HFFc6 (cell line): Measurements from ENCODE around the gene TMEM237. TPM values are rescaled to one million over a fixed set of nuclear protein-coding genes. Genes with fewer than 3 reads are reported as not detected.

Experiments used
- DNase-seq: peaks from one replicate; pipeline ENCODE4 v3.0.0-alpha.2; 2018
- H3K27ac Mint-ChIP-seq: 2 replicates; pipeline ENCODE4 v1.8.0; 2020; ENCODE audit warnings: mild to moderate bottlenecking, mixed read lengths
- H3K27me3 Mint-ChIP-seq: 2 replicates; pipeline ENCODE4 v1.8.0; 2021; ENCODE audit warnings: mild to moderate bottlenecking, moderate library complexity, mixed read lengths; ENCODE audit not compliant: insufficient read depth
- H3K36me3 Mint-ChIP-seq: 2 replicates; pipeline ENCODE4 v1.8.0; 2021; ENCODE audit warnings: low read depth, mixed read lengths
- H3K4me1 Mint-ChIP-seq: 2 replicates; pipeline ENCODE4 v1.8.0; 2020; ENCODE audit warnings: low read depth, mixed read lengths
- H3K4me3 Mint-ChIP-seq: 2 replicates; pipeline ENCODE4 v1.8.0; 2020; ENCODE audit warnings: mild to moderate bottlenecking, moderate library complexity, mixed read lengths
- H3K9me3 Mint-ChIP-seq: 2 replicates; pipeline ENCODE4 v1.8.0; 2020; ENCODE audit warnings: mild to moderate bottlenecking, mixed read lengths
- total RNA-seq, 6 experiments: library from RNA; stranded (reverse); fragmentation: NEBNext Ultra II Directional; extraction: Animal tissue kit (Norgen Biotek cat#: 25700); gene quantifications; 2 replicates in 1 of 6; 3 replicates in 5 of 6; pipeline ENCODE4 v1.2.3, GENCODE V29; 2021
- TF ChIP-seq, protein P1 (sequence below): fragments of 200-600 bp; sonication (generic); IDR thresholded peaks from 2 replicates; pipeline ENCODE4 v1.5.0; 2021; ENCODE audit warnings: antibody characterized with exemption, mild to moderate bottlenecking

Gene TMEM237
- total RNA-seq, 6 experiments from 2014 or later: 76.2 to 96.5 (median 83.3) TPM

DNA sequence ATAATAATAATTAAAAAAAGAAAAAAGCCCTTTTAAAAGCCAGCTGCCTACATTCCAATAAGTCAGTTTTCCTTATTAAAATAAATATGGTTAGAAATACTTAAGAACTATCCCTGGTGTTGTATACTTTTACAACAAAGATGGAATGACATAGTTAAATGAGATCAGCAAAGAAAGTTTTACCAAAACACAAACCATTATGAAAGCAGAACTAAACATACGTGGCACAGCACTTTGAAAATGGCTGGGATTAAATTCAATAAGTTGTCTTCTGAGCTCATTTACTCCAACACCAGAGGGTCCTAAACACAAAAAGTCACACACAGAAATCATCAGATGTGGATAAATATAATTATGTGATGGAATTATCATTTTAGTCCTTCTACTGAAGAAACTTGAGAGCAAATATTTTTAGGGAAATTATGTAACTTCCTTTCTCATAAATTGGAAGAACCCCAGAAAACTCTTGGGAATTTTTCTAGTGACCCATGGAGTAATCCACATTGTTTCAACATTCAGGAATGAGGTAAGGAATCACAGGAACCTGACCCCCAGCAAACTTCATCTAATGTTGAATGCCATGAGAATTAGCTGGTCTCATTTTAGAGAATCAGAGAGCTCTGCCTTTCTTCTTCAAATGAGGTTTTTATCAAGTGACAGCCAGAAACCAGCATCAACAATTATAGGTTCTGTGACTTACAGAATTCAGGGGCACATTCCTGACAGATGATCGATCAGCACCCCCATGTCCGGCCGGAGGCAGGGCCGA, 11.5 kb upstream of the TMEM237 start:
- Mint-ChIP-seq H3K27ac (peak overlapping the region; percentile 94), H3K4me1 (peaks cover 62% of the 10 kb centered on the region), H3K27me3 (peaks cover 3% of the 10 kb centered on the region; the same call in 1 of the 2 replicates), H3K4me3 (peak overlapping the region; percentile 59), H3K36me3 (peaks cover 17% of the 10 kb centered on the region; the same call in 1 of the 2 replicates), H3K9me3 (no peaks in the 10 kb centered on the region)
- DNase-seq: peak; percentile 82
- TF ChIP-seq, protein P1, sequence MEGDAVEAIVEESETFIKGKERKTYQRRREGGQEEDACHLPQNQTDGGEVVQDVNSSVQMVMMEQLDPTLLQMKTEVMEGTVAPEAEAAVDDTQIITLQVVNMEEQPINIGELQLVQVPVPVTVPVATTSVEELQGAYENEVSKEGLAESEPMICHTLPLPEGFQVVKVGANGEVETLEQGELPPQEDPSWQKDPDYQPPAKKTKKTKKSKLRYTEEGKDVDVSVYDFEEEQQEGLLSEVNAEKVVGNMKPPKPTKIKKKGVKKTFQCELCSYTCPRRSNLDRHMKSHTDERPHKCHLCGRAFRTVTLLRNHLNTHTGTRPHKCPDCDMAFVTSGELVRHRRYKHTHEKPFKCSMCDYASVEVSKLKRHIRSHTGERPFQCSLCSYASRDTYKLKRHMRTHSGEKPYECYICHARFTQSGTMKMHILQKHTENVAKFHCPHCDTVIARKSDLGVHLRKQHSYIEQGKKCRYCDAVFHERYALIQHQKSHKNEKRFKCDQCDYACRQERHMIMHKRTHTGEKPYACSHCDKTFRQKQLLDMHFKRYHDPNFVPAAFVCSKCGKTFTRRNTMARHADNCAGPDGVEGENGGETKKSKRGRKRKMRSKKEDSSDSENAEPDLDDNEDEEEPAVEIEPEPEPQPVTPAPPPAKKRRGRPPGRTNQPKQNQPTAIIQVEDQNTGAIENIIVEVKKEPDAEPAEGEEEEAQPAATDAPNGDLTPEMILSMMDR: no peak

DNA sequence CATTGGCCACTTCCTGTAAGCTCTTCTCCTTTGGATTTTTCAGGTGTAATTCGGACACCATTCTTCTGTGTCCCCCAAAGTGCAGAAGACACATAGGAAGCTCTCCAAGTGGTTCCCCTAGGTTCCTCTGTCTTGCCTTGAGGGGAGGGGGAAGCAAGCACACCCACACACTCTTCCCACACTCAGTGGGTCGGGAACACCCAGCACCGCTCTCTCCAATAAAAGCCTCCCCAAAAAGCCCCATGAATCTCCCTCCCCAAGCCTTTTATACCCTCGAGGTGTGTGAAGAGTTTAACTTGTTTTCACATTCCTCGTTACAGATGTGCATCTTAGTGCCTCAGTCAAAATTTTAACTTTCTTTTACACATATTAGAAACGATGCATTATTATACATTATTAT, 9.9 kb upstream of the TMEM237 start:
- Mint-ChIP-seq H3K36me3 (peaks cover 17% of the 10 kb centered on the region; the same call in 1 of the 2 replicates), H3K9me3 (no peaks in the 10 kb centered on the region), H3K4me1 (peaks cover 59% of the 10 kb centered on the region), H3K27me3 (peaks cover 3% of the 10 kb centered on the region; the same call in 1 of the 2 replicates), H3K27ac (peak overlapping the region; percentile 99), H3K4me3 (peak overlapping the region; percentile 57)
- no peak for DNase-seq
- TF ChIP-seq, protein P1: no peak

DNA sequence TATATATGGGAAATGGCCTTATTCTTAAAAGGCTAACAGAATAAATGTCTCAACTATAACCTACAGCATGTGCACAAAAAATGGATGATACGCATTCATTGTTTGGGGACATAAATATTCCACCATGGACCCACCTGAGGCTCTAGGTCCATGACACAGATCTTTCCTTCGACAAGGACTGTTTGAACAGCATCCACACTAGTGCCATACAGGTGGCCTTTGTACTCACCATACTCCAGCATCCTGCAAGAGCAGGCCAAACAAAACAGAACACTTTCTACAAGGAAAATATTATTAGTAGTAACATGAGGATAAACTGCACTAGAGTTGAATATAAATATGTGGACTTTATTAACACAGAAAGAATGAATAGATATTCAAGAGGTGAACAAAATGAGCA, 6.1 kb upstream of the TMEM237 start:
- Mint-ChIP-seq H3K9me3 (no peaks in the 10 kb centered on the region), H3K27me3 (peaks cover 3% of the 10 kb centered on the region; the same call in 1 of the 2 replicates), H3K4me1 (peaks cover 38% of the 10 kb centered on the region), H3K36me3 (peaks cover 8% of the 10 kb centered on the region; the same call in 1 of the 2 replicates), H3K4me3 (no peak overlapping the region), H3K27ac (no peak overlapping the region)
- TF ChIP-seq, protein P1: no peak
- no peak for DNase-seq

DNA sequence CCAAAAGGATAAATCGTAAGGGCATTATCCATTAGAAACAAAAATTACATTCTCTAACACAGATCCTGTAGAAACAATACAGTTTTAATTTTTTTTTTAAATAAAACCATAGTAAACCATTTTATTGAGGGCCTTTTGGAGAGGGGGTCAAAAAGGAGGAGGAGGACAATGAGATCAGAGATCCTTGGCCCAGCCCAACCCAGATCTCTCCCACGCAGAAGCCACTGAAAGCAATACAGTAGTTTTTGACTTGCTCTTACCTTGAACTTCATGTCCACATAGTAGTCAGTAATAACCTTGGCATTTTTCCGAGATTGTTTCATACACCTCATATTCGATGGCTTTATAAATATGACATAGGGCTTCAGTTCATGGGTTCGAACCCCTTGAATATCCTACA, 4.1 kb upstream of the TMEM237 start:
- peaks cover 33% of the 10 kb centered on the region for H3K4me1 Mint-ChIP-seq
- TF ChIP-seq, protein P1: no peak
- no peak overlapping the region for H3K27ac Mint-ChIP-seq
- no peak for DNase-seq
- peaks cover 8% of the 10 kb centered on the region; the same call in 1 of the 2 replicates for H3K36me3 Mint-ChIP-seq
- no peak overlapping the region for H3K4me3 Mint-ChIP-seq
- peaks cover 3% of the 10 kb centered on the region; the same call in 1 of the 2 replicates for H3K27me3 Mint-ChIP-seq
- no peaks in the 10 kb centered on the region for H3K9me3 Mint-ChIP-seq

DNA sequence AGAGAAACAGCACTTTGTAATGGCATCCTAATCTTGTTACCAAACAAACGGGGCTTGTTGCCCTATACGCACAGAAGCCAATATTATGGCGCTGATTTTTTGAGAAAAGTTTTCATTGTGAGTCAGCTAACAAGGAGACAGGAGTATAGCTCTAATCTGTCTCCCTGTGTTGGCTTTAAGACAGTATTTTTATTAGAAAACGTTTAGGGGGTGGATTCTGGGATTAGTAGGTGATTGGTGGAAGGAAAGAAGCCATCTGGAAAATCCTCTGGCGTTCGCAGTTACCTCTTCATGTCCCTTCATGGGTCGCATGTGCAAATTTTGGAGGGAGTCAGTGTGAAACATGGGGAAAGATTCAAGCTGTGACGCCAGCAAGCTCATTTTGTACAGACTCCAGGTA, 698 bp upstream of the TMEM237 start:
- Mint-ChIP-seq H3K27ac (peak overlapping the region; percentile 98), H3K9me3 (no peaks in the 10 kb centered on the region), H3K4me1 (peaks cover 52% of the 10 kb centered on the region), H3K27me3 (no peaks in the 10 kb centered on the region; the same call in 1 of the 2 replicates), H3K4me3 (peak overlapping the region; percentile 98), H3K36me3 (peaks cover 8% of the 10 kb centered on the region)
- TF ChIP-seq, protein P1: no peak
- no peak for DNase-seq
